Upper lobe of right lung (tissue), 1 donor: ENCODE results near the gene ZNF2. TPM values are rescaled to one million over a fixed set of nuclear protein-coding genes. Genes with fewer than 3 reads are reported as not detected.

ENCODE experiments used
- ATAC-seq: fragments of 200-7000 bp; cut with Tn5 transposase; one replicate; pipeline ENCODE4 v1.9.1; 2020; ENCODE audit warnings: mild to moderate bottlenecking, moderate library complexity
- DNase-seq: peaks from one replicate; pipeline ENCODE4 v3.0.0-alpha.2; 2020
- H3K27ac ChIP-seq: fragments of 200-600 bp; one replicate; pipeline ENCODE4 v1.8.0; 2022
- H3K27me3 ChIP-seq: fragments of 200-600 bp; one replicate; pipeline ENCODE4 v1.8.0; 2022; ENCODE audit warnings: mild to moderate bottlenecking
- H3K36me3 ChIP-seq: fragments of 200-600 bp; one replicate; pipeline ENCODE4 v1.8.0; 2022
- H3K4me1 ChIP-seq: fragments of 200-600 bp; one replicate; pipeline ENCODE4 v1.8.0; 2022
- H3K4me3 ChIP-seq: fragments of 200-600 bp; one replicate; pipeline ENCODE4 v1.8.0; 2022; ENCODE audit warnings: mild to moderate bottlenecking
- H3K9me3 ChIP-seq: fragments of 200-600 bp; one replicate; pipeline ENCODE4 v1.8.0; 2022
- intact Hi-C: fragments of 100-400 bp; cut with DNase I; formaldehyde crosslinking; loops from one replicate; pipeline ENCODE4 v1.11.0; 2022
- long read RNA-seq: library from polyadenylated mRNA; unstranded; transcript quantifications from one replicate; pipeline ENCODE4 v2.0.0, GENCODE V29; 2021
- total RNA-seq: library from RNA; stranded (reverse); fragmentation: NEBNext Ultra II Directional; extraction: Animal tissue kit (Norgen Biotek cat#: 25700); gene quantifications from one replicate; pipeline ENCODE4 v1.2.1, GENCODE V29; 2021
- TF ChIP-seq, protein P1 (sequence below): fragments of 200-600 bp; IDR thresholded peaks from one replicate; pipeline ENCODE4 v1.8.0; 2022; ENCODE audit warnings: antibody characterized with exemption
- donor health status: DM: no; HTN: yes; CAD: no; lungs with severe emphysema.

The ZNF2 gene
- 4.7 TPM for total RNA-seq
- long read RNA-seq, partial matches to known transcripts, result 0 of 3 reads
- long read RNA-seq, other reads (novel, unspliced or antisense), result 0 of 3 reads

DNA sequence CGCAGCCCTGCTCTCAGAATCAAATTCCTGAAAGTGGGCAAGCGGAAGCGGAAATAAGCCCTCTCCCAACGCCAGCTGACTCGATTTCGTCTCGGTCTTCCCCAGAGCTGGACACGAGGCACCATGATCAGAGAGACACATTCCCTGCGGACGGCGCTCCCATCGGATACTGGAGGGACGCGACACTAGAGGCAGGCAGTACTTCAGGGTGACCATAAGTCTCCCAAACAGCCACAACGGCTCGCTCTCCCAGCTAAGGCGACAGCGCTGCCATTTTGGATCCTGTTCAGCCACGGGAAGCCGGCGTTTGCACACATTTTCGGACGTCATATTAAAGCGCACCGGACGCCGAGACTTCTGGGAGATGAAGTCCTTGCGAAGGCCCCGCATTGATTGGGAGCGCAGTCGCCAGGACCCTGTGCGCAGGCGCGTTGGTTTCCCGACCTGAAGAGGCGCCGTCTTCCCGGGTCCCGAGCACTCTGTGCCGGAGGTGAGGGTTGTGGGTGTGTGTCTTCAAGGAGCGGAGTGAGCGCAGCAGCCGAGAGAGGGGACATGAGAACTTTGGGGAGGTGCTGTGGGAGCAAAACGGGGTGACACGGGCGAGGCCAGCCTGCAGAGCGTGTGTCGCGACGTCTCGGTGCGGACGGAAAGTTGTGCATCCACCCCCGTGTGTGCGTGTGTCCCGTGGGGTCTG, at the start of gene ZNF2:
TSS of gene ZNF2 (plus strand) at position 439 of the 694 bp plus-strand sequence. CDS start 10,418 bp downstream, outside the sequence.
- intact Hi-C loops, result no loop called here
- peak; percentile 98 for ATAC-seq

DNA sequence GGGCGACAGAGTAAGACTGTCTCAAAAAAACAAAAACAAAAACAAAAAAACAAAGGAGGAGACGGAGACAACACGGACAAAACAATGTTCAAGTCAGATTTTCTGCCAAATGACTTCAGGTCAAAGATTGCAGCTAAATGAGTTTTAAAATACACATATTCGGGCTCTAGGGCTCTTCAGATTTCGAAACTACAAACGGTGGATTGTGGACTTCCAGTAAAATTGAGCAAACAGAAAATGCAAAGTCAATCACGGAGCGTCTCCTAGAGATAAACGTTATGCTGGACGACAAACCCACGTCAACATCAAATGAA, 44.6 kb upstream of the ZNF2 start:
- Histone ChIP-seq H3K4me3 (peak overlapping the region; percentile 99), H3K27me3 (no peaks in the 10 kb centered on the region), H3K4me1 (peaks cover 34% of the 10 kb centered on the region), H3K27ac (peak overlapping the region; percentile 99), H3K9me3 (no peaks in the 10 kb centered on the region), H3K36me3 (peaks cover 12% of the 10 kb centered on the region)
- intact Hi-C loops, result no loop called here
- DNase-seq (no peak), ATAC-seq (peak; percentile 12)
- TF ChIP-seq, protein P1, sequence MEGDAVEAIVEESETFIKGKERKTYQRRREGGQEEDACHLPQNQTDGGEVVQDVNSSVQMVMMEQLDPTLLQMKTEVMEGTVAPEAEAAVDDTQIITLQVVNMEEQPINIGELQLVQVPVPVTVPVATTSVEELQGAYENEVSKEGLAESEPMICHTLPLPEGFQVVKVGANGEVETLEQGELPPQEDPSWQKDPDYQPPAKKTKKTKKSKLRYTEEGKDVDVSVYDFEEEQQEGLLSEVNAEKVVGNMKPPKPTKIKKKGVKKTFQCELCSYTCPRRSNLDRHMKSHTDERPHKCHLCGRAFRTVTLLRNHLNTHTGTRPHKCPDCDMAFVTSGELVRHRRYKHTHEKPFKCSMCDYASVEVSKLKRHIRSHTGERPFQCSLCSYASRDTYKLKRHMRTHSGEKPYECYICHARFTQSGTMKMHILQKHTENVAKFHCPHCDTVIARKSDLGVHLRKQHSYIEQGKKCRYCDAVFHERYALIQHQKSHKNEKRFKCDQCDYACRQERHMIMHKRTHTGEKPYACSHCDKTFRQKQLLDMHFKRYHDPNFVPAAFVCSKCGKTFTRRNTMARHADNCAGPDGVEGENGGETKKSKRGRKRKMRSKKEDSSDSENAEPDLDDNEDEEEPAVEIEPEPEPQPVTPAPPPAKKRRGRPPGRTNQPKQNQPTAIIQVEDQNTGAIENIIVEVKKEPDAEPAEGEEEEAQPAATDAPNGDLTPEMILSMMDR, result no peak

More for the DNA sequence above, at the start of gene ZNF2:
- peak; percentile 99 for DNase-seq
- H3K27ac ChIP-seq, result peak within 1 kb of the TSS; percentile 94
- H3K36me3 ChIP-seq, result no peaks in the 10 kb centered on the region
- TF ChIP-seq, protein P1, result no peak
- peaks cover 18% of the 10 kb centered on the region for H3K4me1 ChIP-seq
- H3K27me3 ChIP-seq, result no peaks in the 10 kb centered on the region
- H3K4me3 ChIP-seq, result peak within 1 kb of the TSS; percentile 78
- no peaks in the 10 kb centered on the region for H3K9me3 ChIP-seq

DNA sequence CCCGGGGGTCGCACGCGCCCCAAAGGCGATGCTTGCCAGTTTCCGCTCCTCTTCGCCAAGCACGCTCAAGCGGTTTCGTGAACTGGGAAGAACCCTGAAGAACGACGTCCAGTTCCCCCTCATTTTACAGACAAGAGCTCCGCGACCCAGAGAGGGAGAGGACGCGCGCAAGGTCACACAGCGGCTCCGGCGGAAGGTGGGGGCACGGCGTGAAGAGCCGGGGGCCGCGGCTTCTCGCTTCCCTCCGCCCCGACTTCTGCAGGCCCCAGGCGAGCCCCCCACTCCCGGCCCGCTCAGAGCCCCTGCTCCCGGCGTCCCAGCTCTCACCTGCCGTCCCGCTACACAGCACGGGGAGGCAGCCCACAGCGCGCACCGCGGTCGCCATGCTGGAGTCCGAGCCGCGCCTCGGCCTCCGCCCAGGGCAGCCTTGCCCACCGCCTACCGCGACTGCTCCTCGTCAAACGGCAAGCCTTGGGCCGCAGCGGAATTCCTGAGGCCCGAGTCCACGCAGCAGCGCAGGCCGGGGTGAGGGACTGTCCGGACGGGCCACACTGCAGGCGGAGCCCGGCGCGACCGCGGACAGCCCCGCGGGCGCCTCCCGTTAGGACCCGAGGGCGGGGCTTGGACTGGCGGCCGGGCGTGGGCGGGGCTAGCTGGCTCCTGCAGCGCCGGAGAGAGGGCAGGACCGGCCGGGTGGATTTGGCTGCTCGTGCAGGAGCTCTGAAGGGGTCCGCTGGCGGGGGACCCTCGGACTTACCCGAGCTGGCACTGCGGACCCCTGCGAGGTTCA, 44.0 kb upstream of the ZNF2 start, which contains the start of gene MRPS5:
TSS of gene MRPS5 (minus strand) at position 402 of the 790 bp plus-strand sequence. CDS start at position 385, 17 bp downstream.
- Histone ChIP-seq H3K9me3 (no peaks in the 10 kb centered on the region), H3K27me3 (no peaks in the 10 kb centered on the region), H3K4me1 (peaks cover 34% of the 10 kb centered on the region), H3K36me3 (peaks cover 11% of the 10 kb centered on the region), H3K4me3 (peak within 1 kb of the TSS; percentile 99), H3K27ac (peak within 1 kb of the TSS; percentile 99)
- peak; percentile 99 for ATAC-seq
- TF ChIP-seq, protein P1, result no peak
- intact Hi-C loops, result no loop called here
- peak; percentile 95 for DNase-seq

DNA sequence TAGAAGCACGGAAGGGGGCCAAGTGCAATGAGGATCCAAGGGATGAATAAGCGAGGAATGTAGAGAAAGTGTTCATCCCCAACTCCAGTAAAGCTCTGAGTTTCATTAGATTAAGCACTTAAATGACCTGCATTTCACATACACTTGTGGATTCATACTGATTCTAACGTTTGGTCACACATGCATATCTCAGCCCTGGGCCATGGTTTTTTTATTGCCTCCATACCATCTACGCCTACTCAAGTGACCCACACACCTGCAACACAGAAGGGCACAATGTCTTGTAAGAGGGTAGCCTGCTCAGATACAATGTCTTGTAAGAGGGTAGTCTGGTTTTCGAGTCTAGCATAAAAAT, 43.4 kb upstream of the ZNF2 start:
- intact Hi-C loops, result no loop called here
- Histone ChIP-seq H3K4me1 (peaks cover 34% of the 10 kb centered on the region), H3K27me3 (no peaks in the 10 kb centered on the region), H3K4me3 (peak overlapping the region; percentile 99), H3K9me3 (no peaks in the 10 kb centered on the region), H3K27ac (peak overlapping the region; percentile 99), H3K36me3 (peaks cover 7% of the 10 kb centered on the region)
- ATAC-seq, result no peak
- TF ChIP-seq, protein P1, result no peak
- DNase-seq, result no peak

DNA sequence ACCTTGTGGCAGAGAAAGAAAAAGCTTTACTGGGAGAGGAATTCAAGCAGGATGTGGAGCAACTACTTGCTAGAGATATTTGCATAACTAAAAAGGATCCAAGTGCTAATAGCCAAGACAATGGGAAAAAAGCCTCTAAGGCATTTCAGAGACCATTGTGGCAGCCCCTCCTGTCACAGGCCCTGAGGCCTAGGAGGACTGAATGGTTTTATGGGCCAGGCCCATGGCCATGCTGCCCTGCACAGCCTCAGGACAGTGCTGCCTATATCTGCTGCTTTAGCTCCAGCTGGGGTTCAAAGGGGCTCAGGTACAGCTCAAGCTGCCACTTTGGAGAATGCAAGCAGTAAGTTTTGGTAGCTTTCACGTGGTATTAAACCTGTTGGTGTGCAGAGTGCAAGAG, 26.9 kb upstream of the ZNF2 start:
- Histone ChIP-seq H3K4me3 (no peak overlapping the region), H3K27ac (no peak overlapping the region), H3K4me1 (no peaks in the 10 kb centered on the region), H3K9me3 (peaks cover 21% of the 10 kb centered on the region), H3K36me3 (no peaks in the 10 kb centered on the region), H3K27me3 (no peaks in the 10 kb centered on the region)
- no peak for DNase-seq
- intact Hi-C loops, result no loop called here
- no peak for ATAC-seq
- TF ChIP-seq, protein P1, result no peak
